ENCODE data around the gene DCC.

- no peak for TF ChIP-seq NFIC (IDR thresholded peaks at IDR 0.05; ENCODE audit: borderline replicate concordance)
- TF ChIP-seq CTCF (IDR thresholded peaks at IDR 0.05), result peak; percentile 55
- TF ChIP-seq MAX (IDR thresholded peaks at IDR 0.05; ENCODE audit: low read depth), result no peak
- no peak for TF ChIP-seq GABPA (IDR thresholded peaks at IDR 0.05; ENCODE audit: low read depth)
These were observed 354.8 kb downstream of the DCC start for GRCh38 chr18:52694804-52695203.
